Neural progenitor cell (in vitro differentiated cells): ENCODE data around the gene TPTE2. TPM values are rescaled to one million over a fixed set of nuclear protein-coding genes. Genes with fewer than 3 reads are reported as not detected.

Experiments used
- DNase-seq: peaks from one replicate; pipeline ENCODE4 v3.0.0-alpha.2; 2016; ENCODE audit warnings: low spot score
- H2AFZ ChIP-seq: fragments of 200-600 bp; sonication (generic); replicated peaks from 2 replicates; pipeline ENCODE4 v1.6.1; 2016; ENCODE audit warnings: antibody characterized with exemption
- H3F3A ChIP-seq: fragments of 200-600 bp; sonication (generic); 2 replicates; pipeline ENCODE4 v1.6.1; 2016; ENCODE audit warnings: antibody characterized with exemption, low read depth
- H3K27ac ChIP-seq: fragments of 200-600 bp; sonication (generic); 2 replicates; pipeline ENCODE4 v1.5.1; 2016; ENCODE audit warnings: mild to moderate bottlenecking
- H3K27me3 ChIP-seq: fragments of 200-600 bp; sonication (generic); 2 replicates; pipeline ENCODE4 v1.6.1; 2016; ENCODE audit warnings: mild to moderate bottlenecking, moderate library complexity
- H3K36me3 ChIP-seq: fragments of 200-600 bp; sonication (generic); 2 replicates; pipeline ENCODE4 v1.5.1; 2016
- H3K4me1 ChIP-seq: fragments of 200-600 bp; sonication (generic); 2 replicates; pipeline ENCODE4 v1.6.1; 2016; ENCODE audit warnings: mixed run types
- H3K4me2 ChIP-seq: fragments of 200-600 bp; sonication (generic); 2 replicates; pipeline ENCODE4 v1.6.1; 2016
- H3K4me3 ChIP-seq: fragments of 200-600 bp; sonication (generic); 2 replicates; pipeline ENCODE4 v1.5.1; 2016
- H3K79me2 ChIP-seq: fragments of 200-600 bp; sonication (generic); 2 replicates; pipeline ENCODE4 v1.6.1; 2016; ENCODE audit warnings: low read depth
- H3K9ac ChIP-seq: fragments of 200-600 bp; sonication (generic); 2 replicates; pipeline ENCODE4 v1.6.1; 2016
- H3K9me3 ChIP-seq: fragments of 200-600 bp; sonication (generic); 2 replicates; pipeline ENCODE4 v1.5.1; 2016; ENCODE audit warnings: low read depth
- H4K20me1 ChIP-seq: fragments of 200-600 bp; sonication (generic); 2 replicates; pipeline ENCODE4 v1.6.1; 2016; ENCODE audit warnings: low read depth
- H3K27ac Mint-ChIP-seq: 3 replicates; pipeline ENCODE4 v1.8.0; 2021; ENCODE audit warnings: mixed read lengths
- H3K27me3 Mint-ChIP-seq: 2 replicates; pipeline ENCODE4 v1.8.0; 2022; ENCODE audit warnings: low read depth, mild to moderate bottlenecking, inconsistent platforms, moderate library complexity, mixed read lengths; ENCODE audit not compliant: insufficient read depth
- H3K36me3 Mint-ChIP-seq: 3 replicates; pipeline ENCODE4 v1.8.0; 2021; ENCODE audit warnings: mixed read lengths
- H3K4me1 Mint-ChIP-seq: 3 replicates; pipeline ENCODE4 v1.8.0; 2021; ENCODE audit warnings: mixed read lengths
- H3K4me3 Mint-ChIP-seq: 3 replicates; pipeline ENCODE4 v1.8.0; 2021; ENCODE audit warnings: mild to moderate bottlenecking, moderate library complexity, mixed read lengths
- H3K9me3 Mint-ChIP-seq: 3 replicates; pipeline ENCODE4 v1.8.0; 2020; ENCODE audit warnings: mixed read lengths
- CTCF ChIP-seq: fragments of 200-600 bp; sonication (generic); IDR thresholded peaks from 2 replicates; pipeline ENCODE4 v1.5.1; 2017; ENCODE audit warnings: antibody characterized with exemption, mild to moderate bottlenecking
- EZH2 ChIP-seq: fragments of 200-600 bp; sonication (generic); IDR thresholded peaks from 2 replicates; pipeline ENCODE4 v1.6.1; 2017; ENCODE audit warnings: antibody characterized with exemption, mild to moderate bottlenecking, moderate library complexity
- EZH2phosphoT487 ChIP-seq: fragments of 200-600 bp; sonication (generic); IDR thresholded peaks from 2 replicates; pipeline ENCODE4 v1.6.1; 2017; ENCODE audit warnings: antibody characterized with exemption
- total RNA-seq: library from RNA; depleted of rRNA; stranded (reverse); fragments of >200 nt; gene quantifications from 2 replicates; pipeline ENCODE4 v1.2.3, GENCODE V29; 2015; ENCODE audit warnings: low replicate concordance

The TPTE2 gene
- total RNA-seq, 1 donor from 2014 or later: 0.17 TPM

GRCh38 chr13:19581675-19582074 lies 20.3 kb upstream of the TPTE2 start:
- Histone ChIP-seq H3K36me3 (no peaks in the 10 kb centered on the region), H3K4me3 (no peak overlapping the region), H3K9ac (no peak overlapping the region), H3K27ac (no peak overlapping the region), H3K9me3 (no peaks in the 10 kb centered on the region), H4K20me1 (no peaks in the 10 kb centered on the region), H2AFZ (no peak overlapping the region), H3K4me2 (no peak overlapping the region), H3K4me1 (no peaks in the 10 kb centered on the region), H3F3A (no peaks in the 10 kb centered on the region), H3K27me3 (no peaks in the 10 kb centered on the region), H3K79me2 (no peaks in the 10 kb centered on the region)
- Mint-ChIP-seq H3K36me3 (no peaks in the 10 kb centered on the region), H3K4me1 (no peaks in the 10 kb centered on the region), H3K9me3 (no peaks in the 10 kb centered on the region), H3K27me3 (peaks cover 2% of the 10 kb centered on the region), H3K4me3 (no peak overlapping the region), H3K27ac (no peak overlapping the region)
- DNase-seq: no peak
- TF ChIP-seq EZH2 (no peak), CTCF (no peak), EZH2phosphoT487 (no peak)

- no peaks in the 10 kb centered on the region for H4K20me1 ChIP-seq
- no peak for DNase-seq
- TF ChIP-seq CTCF: no peak
- no peak for TF ChIP-seq EZH2phosphoT487
- no peak for TF ChIP-seq EZH2
- no peak overlapping the region for H3K27ac ChIP-seq
- H3K9me3 ChIP-seq: peaks cover 7% of the 10 kb centered on the region
- Mint-ChIP-seq H3K27ac (no peak overlapping the region), H3K4me3 (no peak overlapping the region), H3K36me3 (no peaks in the 10 kb centered on the region), H3K27me3 (peaks cover 2% of the 10 kb centered on the region), H3K9me3 (peaks cover 10% of the 10 kb centered on the region), H3K4me1 (no peaks in the 10 kb centered on the region)
- no peaks in the 10 kb centered on the region for H3K4me1 ChIP-seq
- no peak overlapping the region for H3K4me3 ChIP-seq
- no peaks in the 10 kb centered on the region for H3K36me3 ChIP-seq
- H3K79me2 ChIP-seq: no peaks in the 10 kb centered on the region
- H3K9ac ChIP-seq: no peak overlapping the region
- no peak overlapping the region for H2AFZ ChIP-seq
- no peaks in the 10 kb centered on the region for H3F3A ChIP-seq
- H3K27me3 ChIP-seq: no peaks in the 10 kb centered on the region
- H3K4me2 ChIP-seq: no peak overlapping the region
These were observed 13.9 kb upstream of the TPTE2 start for GRCh38 chr13:19575230-19575629.

GRCh38 chr13:19573120-19573716 lies 11.9 kb upstream of the TPTE2 start:
- Mint-ChIP-seq H3K36me3 (no peaks in the 10 kb centered on the region), H3K27me3 (peaks cover 2% of the 10 kb centered on the region), H3K27ac (no peak overlapping the region), H3K9me3 (peaks cover 11% of the 10 kb centered on the region), H3K4me3 (no peak overlapping the region), H3K4me1 (no peaks in the 10 kb centered on the region)
- H3K4me3 ChIP-seq: no peak overlapping the region
- H3K4me1 ChIP-seq: no peaks in the 10 kb centered on the region
- no peaks in the 10 kb centered on the region for H4K20me1 ChIP-seq
- no peak for DNase-seq
- H2AFZ ChIP-seq: no peak overlapping the region
- H3K36me3 ChIP-seq: no peaks in the 10 kb centered on the region
- no peaks in the 10 kb centered on the region for H3K79me2 ChIP-seq
- H3K9ac ChIP-seq: no peak overlapping the region
- no peak overlapping the region for H3K4me2 ChIP-seq
- no peaks in the 10 kb centered on the region for H3F3A ChIP-seq
- peaks cover 7% of the 10 kb centered on the region for H3K9me3 ChIP-seq
- H3K27me3 ChIP-seq: no peaks in the 10 kb centered on the region
- no peak for TF ChIP-seq EZH2phosphoT487
- no peak for TF ChIP-seq CTCF
- no peak for TF ChIP-seq EZH2
- no peak overlapping the region for H3K27ac ChIP-seq
